T-helper 2 cell treated with Interferon-gamma antibody and Interleukin-4, amounts not matched to agents 5 μg/mL and 100 μg/mL, for 36 hours (primary cell): ENCODE data around the gene ZNRD2.
A peak's percentile ranks its signal among the peaks of the same experiment; 100 is the strongest.

Experiments
- DNase-seq: peaks from one replicate; pipeline ENCODE4 v3.0.0; 2021; ENCODE audit warnings: low spot score
- H3K27ac Mint-ChIP-seq: one replicate; pipeline ENCODE4 v1.8.0; 2021; ENCODE audit warnings: mild to moderate bottlenecking, mixed read lengths
- H3K27me3 Mint-ChIP-seq: one replicate; pipeline ENCODE4 v1.8.0; 2021; ENCODE audit warnings: low read depth, mixed read lengths
- H3K36me3 Mint-ChIP-seq: one replicate; pipeline ENCODE4 v1.8.0; 2021; ENCODE audit warnings: low read depth, mixed read lengths
- H3K4me1 Mint-ChIP-seq: one replicate; pipeline ENCODE4 v1.8.0; 2021; ENCODE audit warnings: low read depth, mixed read lengths
- H3K4me3 Mint-ChIP-seq: one replicate; pipeline ENCODE4 v1.8.0; 2022; ENCODE audit warnings: mild to moderate bottlenecking, moderate library complexity, mixed read lengths
- H3K9me3 Mint-ChIP-seq: one replicate; pipeline ENCODE4 v1.8.0; 2021; ENCODE audit warnings: mixed read lengths

ZNRD2 gene

GRCh38 chr11:65589444-65590239 is 19.4 kb downstream of the ZNRD2 start:
- Mint-ChIP-seq H3K4me3 (no peak overlapping the region), H3K4me1 (peaks cover 26% of the 10 kb centered on the region), H3K27ac (peak overlapping the region; percentile 92), H3K27me3 (no peaks in the 10 kb centered on the region), H3K36me3 (peaks cover 28% of the 10 kb centered on the region), H3K9me3 (no peaks in the 10 kb centered on the region)
- DNase-seq, result no peak

DNA sequence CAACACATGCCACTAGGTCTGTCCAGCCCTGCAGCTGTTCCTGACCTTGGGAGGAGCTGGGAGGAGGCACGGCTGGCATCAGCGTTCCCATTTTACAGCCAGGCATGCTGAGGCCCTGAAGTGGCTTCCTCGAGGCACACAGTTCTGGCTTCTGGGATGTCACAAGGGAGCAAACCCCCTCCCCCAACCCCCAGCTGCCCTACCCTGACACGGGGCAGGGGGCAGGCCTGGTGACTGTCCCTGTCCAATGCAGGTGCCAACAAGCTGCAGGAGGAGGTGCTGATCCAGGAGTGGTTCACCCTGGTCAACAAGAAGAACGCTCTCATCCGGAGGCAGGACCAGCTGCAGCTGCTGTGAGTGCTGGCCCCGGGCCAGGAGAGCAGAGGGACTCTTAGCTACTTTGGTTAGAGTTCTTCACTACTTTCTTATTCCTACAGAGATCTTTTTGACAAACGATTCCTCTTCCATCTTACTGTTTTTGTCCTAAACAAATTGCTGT is 20.0 kb downstream of the ZNRD2 start:
- Mint-ChIP-seq H3K36me3 (peaks cover 31% of the 10 kb centered on the region), H3K9me3 (no peaks in the 10 kb centered on the region), H3K27ac (peak overlapping the region; percentile 74), H3K4me1 (peaks cover 31% of the 10 kb centered on the region), H3K27me3 (no peaks in the 10 kb centered on the region), H3K4me3 (no peak overlapping the region)
- no peak for DNase-seq

- Mint-ChIP-seq H3K27me3 (no peaks in the 10 kb centered on the region), H3K36me3 (peaks cover 24% of the 10 kb centered on the region)
These were observed 21.9 kb downstream of the ZNRD2 start for GRCh38 chr11:65591939-65592857.

GRCh38 chr11:65592858-65593517 is 22.7 kb downstream of the ZNRD2 start:
- Mint-ChIP-seq H3K36me3 (peaks cover 28% of the 10 kb centered on the region), H3K27ac (peak overlapping the region; percentile 26), H3K9me3 (no peaks in the 10 kb centered on the region), H3K4me3 (no peak overlapping the region), H3K4me1 (peaks cover 18% of the 10 kb centered on the region), H3K27me3 (no peaks in the 10 kb centered on the region)
- no peak for DNase-seq

More at GRCh38 chr11:65591939-65592857, 21.9 kb downstream of the ZNRD2 start:
- Mint-ChIP-seq H3K9me3 (no peaks in the 10 kb centered on the region), H3K4me3 (no peak overlapping the region), H3K27ac (no peak overlapping the region), H3K4me1 (peaks cover 26% of the 10 kb centered on the region)
- DNase-seq, result no peak

DNA sequence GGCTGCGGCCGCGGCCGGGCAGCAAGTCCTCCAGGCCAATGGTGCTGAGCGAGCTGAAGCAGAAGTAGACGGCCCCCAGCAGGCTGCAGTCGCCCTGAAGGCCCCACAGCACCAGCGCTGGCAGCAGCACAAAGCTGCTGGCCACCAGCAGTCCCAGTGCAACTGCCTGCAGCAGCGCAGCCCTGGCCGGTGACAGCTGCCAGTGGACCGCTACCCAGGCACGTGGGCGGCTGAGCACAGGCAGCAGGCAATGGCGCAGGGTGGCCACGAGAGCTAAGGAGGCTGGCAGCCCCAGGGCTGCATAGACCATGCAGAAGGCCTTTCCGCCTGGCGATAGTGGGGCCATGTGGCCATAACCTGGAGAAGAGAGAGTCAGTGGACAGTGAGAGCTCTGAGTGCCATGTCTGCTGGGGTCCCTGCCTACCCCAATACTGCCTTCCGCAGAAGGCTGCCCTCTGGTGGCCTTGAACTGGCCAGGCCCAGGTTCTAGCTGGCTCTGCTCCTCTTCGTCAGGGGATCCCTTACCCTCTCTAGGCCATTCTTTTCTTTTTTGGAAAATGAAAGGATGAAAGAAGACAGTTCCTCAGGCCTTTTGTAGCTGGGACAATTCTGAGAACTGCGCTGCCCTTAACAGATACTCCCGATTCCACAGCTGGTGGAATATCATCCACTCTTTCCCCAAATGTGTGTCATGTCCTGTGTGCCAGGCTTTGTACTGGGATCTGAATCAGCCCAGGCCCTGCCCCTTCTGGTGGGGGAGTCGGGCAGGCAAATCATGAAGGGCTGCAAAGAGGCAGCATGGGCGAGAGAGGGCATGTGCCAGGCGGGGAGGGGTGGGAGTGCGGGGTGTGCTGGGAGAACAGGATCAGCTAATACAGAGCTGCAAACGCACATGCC is 23.5 kb downstream of the ZNRD2 start:
- Mint-ChIP-seq H3K9me3 (no peaks in the 10 kb centered on the region), H3K4me1 (peaks cover 11% of the 10 kb centered on the region), H3K27me3 (no peaks in the 10 kb centered on the region), H3K36me3 (peaks cover 28% of the 10 kb centered on the region), H3K4me3 (no peak overlapping the region), H3K27ac (peak overlapping the region; percentile 26)
- DNase-seq, result no peak

DNA sequence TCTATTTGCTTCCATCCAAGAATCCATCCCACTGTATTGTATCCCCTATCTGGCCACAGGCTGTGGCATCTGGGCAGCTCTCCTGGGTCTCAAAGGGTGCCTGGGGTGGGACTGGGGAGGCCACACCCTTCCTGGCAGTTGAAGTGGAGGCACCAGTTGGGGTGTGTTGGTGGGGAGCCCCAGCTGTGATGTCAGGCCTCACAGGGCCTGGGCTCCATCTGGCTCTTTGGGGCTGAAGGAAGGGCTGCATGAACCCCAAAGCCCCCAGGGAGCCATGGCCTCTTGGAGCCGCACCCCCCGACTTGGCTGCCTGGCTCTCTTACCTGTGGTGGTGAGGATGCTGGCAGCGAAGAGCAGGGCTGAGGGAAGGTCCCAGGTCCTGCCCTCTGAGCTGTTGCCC is 24.9 kb downstream of the ZNRD2 start:
- H3K27ac Mint-ChIP-seq, result peak overlapping the region; percentile 90
- DNase-seq, result no peak
- H3K27me3 Mint-ChIP-seq, result no peaks in the 10 kb centered on the region
- H3K9me3 Mint-ChIP-seq, result no peaks in the 10 kb centered on the region
- H3K4me3 Mint-ChIP-seq, result peak overlapping the region; percentile 58
- peaks cover 9% of the 10 kb centered on the region for H3K4me1 Mint-ChIP-seq
- peaks cover 27% of the 10 kb centered on the region for H3K36me3 Mint-ChIP-seq

- Mint-ChIP-seq H3K27ac (peak within 1 kb of the TSS; percentile 90), H3K4me1 (peaks cover 9% of the 10 kb centered on the region), H3K27me3 (no peaks in the 10 kb centered on the region), H3K9me3 (no peaks in the 10 kb centered on the region), H3K4me3 (peak within 1 kb of the TSS; percentile 58), H3K36me3 (peaks cover 23% of the 10 kb centered on the region)
- no peak for DNase-seq
These were observed 25.4 kb downstream of the ZNRD2 start, which contains the start of gene KCNK7 for GRCh38 chr11:65595543-65596281. TSS of gene KCNK7 (minus strand) at chr11:65595800. CDS start at chr11:65595772, 28 bp downstream.

DNA sequence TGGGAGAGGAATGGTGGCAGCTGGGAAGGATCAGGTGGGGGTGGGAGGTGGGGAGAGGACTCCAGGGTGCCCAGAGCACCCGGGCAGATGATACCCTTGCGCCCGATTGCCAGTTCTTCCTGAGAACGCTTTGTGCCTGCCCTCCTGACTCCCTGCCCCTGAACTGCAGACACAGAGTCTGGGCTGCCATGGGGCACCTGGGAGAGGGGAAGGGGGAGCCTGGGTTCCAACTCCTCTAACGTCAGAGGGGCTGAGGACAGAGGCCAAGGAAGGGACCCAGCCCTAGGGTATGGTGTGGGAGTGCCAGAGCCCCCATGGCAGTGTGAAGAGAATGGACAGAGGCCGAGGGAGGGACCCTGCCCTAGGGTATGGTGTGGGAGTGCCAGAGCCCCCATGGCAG is 26.2 kb downstream of the ZNRD2 start:
- H3K4me1 Mint-ChIP-seq, result peaks cover 9% of the 10 kb centered on the region
- no peaks in the 10 kb centered on the region for H3K27me3 Mint-ChIP-seq
- peaks cover 25% of the 10 kb centered on the region for H3K36me3 Mint-ChIP-seq
- no peak for DNase-seq
- no peaks in the 10 kb centered on the region for H3K9me3 Mint-ChIP-seq
- H3K4me3 Mint-ChIP-seq, result no peak overlapping the region
- H3K27ac Mint-ChIP-seq, result peak overlapping the region; percentile 34

- Mint-ChIP-seq H3K9me3 (no peaks in the 10 kb centered on the region), H3K27ac (no peak overlapping the region), H3K4me3 (no peak overlapping the region), H3K27me3 (no peaks in the 10 kb centered on the region), H3K4me1 (peaks cover 9% of the 10 kb centered on the region), H3K36me3 (peaks cover 25% of the 10 kb centered on the region)
- no peak for DNase-seq
These were observed 28.0 kb downstream of the ZNRD2 start for GRCh38 chr11:65598258-65598699.

GRCh38 chr11:65599216-65599954 is 29.1 kb downstream of the ZNRD2 start:
- no peak overlapping the region for H3K4me3 Mint-ChIP-seq
- H3K4me1 Mint-ChIP-seq, result peaks cover 8% of the 10 kb centered on the region
- peaks cover 30% of the 10 kb centered on the region for H3K36me3 Mint-ChIP-seq
- no peaks in the 10 kb centered on the region for H3K27me3 Mint-ChIP-seq
- DNase-seq, result no peak
- no peaks in the 10 kb centered on the region for H3K9me3 Mint-ChIP-seq
- H3K27ac Mint-ChIP-seq, result no peak overlapping the region

GRCh38 chr11:65599955-65600246 is 29.6 kb downstream of the ZNRD2 start:
- no peaks in the 10 kb centered on the region for H3K27me3 Mint-ChIP-seq
- H3K4me1 Mint-ChIP-seq, result peaks cover 7% of the 10 kb centered on the region
- peaks cover 30% of the 10 kb centered on the region for H3K36me3 Mint-ChIP-seq
- no peak for DNase-seq
- no peaks in the 10 kb centered on the region for H3K9me3 Mint-ChIP-seq
- H3K4me3 Mint-ChIP-seq, result no peak overlapping the region
- H3K27ac Mint-ChIP-seq, result no peak overlapping the region

- Mint-ChIP-seq H3K4me1 (peaks cover 6% of the 10 kb centered on the region), H3K36me3 (peaks cover 38% of the 10 kb centered on the region), H3K4me3 (no peak overlapping the region), H3K27ac (no peak overlapping the region), H3K9me3 (no peaks in the 10 kb centered on the region), H3K27me3 (no peaks in the 10 kb centered on the region)
- DNase-seq, result no peak
These were observed 34.0 kb downstream of the ZNRD2 start for GRCh38 chr11:65604258-65604657.
